HG02678 (cell line): ENCODE data around the gene CTU2.

ENCODE experiments used
- ATAC-seq: cut with Tn5 transposase; IDR thresholded peaks from one replicate; pipeline ENCODE4 v1.9.1; 2021; ENCODE audit warnings: mild to moderate bottlenecking, moderate library complexity; ENCODE audit not compliant: unreplicated experiment

CTU2 gene

GRCh38 chr16:88726408-88726749 is 20.1 kb downstream of the CTU2 start:
- no peak for ATAC-seq

GRCh38 chr16:88726981-88727380 is 20.7 kb downstream of the CTU2 start:
- ATAC-seq: no peak

- ATAC-seq: no peak
These were observed 21.6 kb downstream of the CTU2 start for GRCh38 chr16:88727871-88728270.

- no peak for ATAC-seq
These were observed 24.6 kb downstream of the CTU2 start for GRCh38 chr16:88730632-88731607.

GRCh38 chr16:88731699-88732098 is 25.4 kb downstream of the CTU2 start:
- no peak for ATAC-seq

GRCh38 chr16:88732172-88732960 is 26.1 kb downstream of the CTU2 start:
- ATAC-seq: no peak

- no peak for ATAC-seq
These were observed 26.6 kb downstream of the CTU2 start for GRCh38 chr16:88732961-88733294.

- no peak for ATAC-seq
These were observed 27.5 kb downstream of the CTU2 start for GRCh38 chr16:88733630-88734360.

- ATAC-seq: no peak
These were observed 28.0 kb downstream of the CTU2 start for GRCh38 chr16:88734361-88734728.

- no peak for ATAC-seq
These were observed 28.8 kb downstream of the CTU2 start for GRCh38 chr16:88735121-88735520.

GRCh38 chr16:88735616-88736015 is 29.3 kb downstream of the CTU2 start:
- ATAC-seq: no peak

GRCh38 chr16:88736088-88736487 is 29.8 kb downstream of the CTU2 start:
- ATAC-seq: no peak

GRCh38 chr16:88736496-88736895 is 30.2 kb downstream of the CTU2 start:
- ATAC-seq: no peak

GRCh38 chr16:88737298-88738150 is 31.2 kb downstream of the CTU2 start:
- no peak for ATAC-seq

- no peak for ATAC-seq
These were observed 32.1 kb downstream of the CTU2 start for GRCh38 chr16:88738151-88739084.

- ATAC-seq: no peak
These were observed 33.1 kb downstream of the CTU2 start for GRCh38 chr16:88739139-88739976.

GRCh38 chr16:88739977-88740726 is 33.8 kb downstream of the CTU2 start:
- no peak for ATAC-seq

- no peak for ATAC-seq
These were observed 34.4 kb downstream of the CTU2 start for GRCh38 chr16:88740727-88741055.
